ENCODE data around the gene SS18L1.

Gene SS18L1

DNA sequence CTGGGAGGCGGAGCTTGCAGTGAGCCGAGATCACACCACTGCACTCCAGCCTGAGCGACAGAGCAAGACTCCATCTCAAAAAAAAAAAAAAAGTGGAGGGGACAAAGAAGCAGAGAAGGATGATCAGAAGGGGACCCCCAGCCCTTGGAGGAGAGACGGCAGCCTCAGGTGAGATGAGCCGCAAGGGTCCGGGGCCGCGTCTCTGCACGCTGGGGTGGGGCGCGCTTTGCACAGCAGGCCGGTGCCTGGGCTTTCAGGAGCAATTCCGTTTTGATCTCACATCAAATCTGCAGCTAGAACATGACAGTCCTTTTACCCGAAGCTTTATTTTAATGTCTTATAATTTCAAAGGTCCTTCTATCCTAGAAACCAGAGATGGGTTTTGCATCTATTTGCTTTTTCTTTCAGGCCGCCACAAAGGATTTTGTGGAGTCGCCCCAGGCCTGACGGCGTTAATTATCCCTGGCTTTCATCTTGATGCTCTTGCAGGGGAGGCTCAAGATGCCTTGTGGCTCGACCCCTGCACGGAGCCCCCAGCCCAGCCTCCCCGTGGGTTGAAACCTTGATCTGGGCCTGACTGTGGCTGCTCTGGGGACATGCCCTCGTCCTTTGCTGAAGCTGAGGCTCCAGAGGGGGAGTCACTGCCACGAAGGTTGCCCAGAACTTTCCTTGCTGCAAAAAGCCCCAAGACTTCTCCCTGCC is 59.3 kb downstream of the SS18L1 start:
- H3K27ac Mint-ChIP-seq: no peak overlapping the region
- peaks cover 10% of the 10 kb centered on the region for H3K4me1 Mint-ChIP-seq

DNA sequence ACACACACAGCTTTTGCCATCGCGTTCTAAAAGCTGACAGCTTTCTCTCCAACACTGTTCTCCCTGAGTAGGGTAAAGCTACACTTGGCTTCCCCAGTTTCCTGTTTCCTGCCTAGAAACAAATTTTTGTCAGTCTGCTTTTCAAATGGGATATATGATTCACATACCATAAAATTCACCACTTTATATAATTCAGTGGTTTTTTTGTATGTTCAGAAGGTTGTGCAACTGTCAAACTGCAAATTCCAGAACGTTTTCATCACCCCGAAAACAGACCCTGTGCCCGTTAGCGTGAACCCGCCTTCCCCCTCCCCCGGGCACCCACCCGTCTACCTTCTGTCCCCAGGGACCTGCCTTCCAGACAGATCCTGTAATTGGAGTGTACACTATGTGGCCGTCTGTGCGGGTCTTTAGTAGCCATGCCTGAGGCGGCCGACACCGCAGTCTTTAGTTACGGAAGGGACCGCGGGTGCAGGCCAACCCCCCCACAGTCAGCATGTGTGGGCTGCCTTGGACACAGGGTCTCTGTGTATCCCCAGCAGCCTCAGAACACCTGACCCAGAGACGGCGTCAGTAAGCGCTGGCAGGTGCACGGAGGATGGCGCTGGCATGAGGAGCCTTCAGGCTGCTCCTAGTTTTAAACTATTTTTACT is 59.9 kb downstream of the SS18L1 start:
- no peak for TF ChIP-seq CTCF (IDR thresholded peaks at IDR 0.05; ENCODE audit: unreplicated experiment in 3 of 3)
- Mint-ChIP-seq H3K4me3 (no peak overlapping the region), H3K4me1 (peaks cover 10% of the 10 kb centered on the region), H3K27me3 (ENCODE audit: low read depth) (peaks cover 1% of the 10 kb centered on the region), H3K36me3 (ENCODE audit: low read depth) (peaks cover 31% of the 10 kb centered on the region), H3K9me3 (no peaks in the 10 kb centered on the region), H3K27ac (no peak overlapping the region)

More for the DNA sequence above, 59.3 kb downstream of the SS18L1 start:
- Mint-ChIP-seq H3K4me3 (no peak overlapping the region), H3K36me3 (ENCODE audit: low read depth) (peaks cover 35% of the 10 kb centered on the region), H3K27me3 (ENCODE audit: low read depth) (no peaks in the 10 kb centered on the region), H3K9me3 (no peaks in the 10 kb centered on the region)
- TF ChIP-seq CTCF (IDR thresholded peaks at IDR 0.05; ENCODE audit: unreplicated experiment in 3 of 3): no peak

- Mint-ChIP-seq H3K36me3 (ENCODE audit: low read depth) (peaks cover 11% of the 10 kb centered on the region), H3K27me3 (ENCODE audit: low read depth) (peaks cover 11% of the 10 kb centered on the region), H3K4me1 (peaks cover 10% of the 10 kb centered on the region), H3K9me3 (no peaks in the 10 kb centered on the region), H3K4me3 (no peak overlapping the region), H3K27ac (no peak overlapping the region)
- no peak for TF ChIP-seq CTCF (IDR thresholded peaks at IDR 0.05; ENCODE audit: unreplicated experiment in 3 of 3)
These were observed 62.2 kb downstream of the SS18L1 start for GRCh38 chr20:62205618-62206387.

DNA sequence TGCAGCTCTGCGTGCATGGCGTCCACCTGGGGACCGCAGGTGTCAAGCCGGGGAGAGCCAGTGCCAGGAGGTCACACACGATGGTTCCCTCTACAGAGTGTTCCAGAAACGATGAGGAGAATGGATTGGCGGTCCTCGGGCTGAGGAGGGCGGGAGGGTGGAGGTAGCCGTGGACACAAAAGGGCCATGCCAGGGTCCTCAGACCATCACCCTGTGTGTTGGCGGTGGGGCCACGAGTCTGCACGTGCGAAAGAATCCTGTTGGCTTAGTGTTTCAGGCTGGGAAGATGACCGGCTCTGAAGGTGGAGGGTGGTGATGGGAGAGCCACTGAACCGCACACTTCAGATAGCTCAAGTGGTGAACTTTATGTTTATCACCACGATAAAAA is 62.8 kb downstream of the SS18L1 start:
- peaks cover 16% of the 10 kb centered on the region for H3K27me3 Mint-ChIP-seq (ENCODE audit: low read depth)
- no peak overlapping the region for H3K27ac Mint-ChIP-seq
- H3K9me3 Mint-ChIP-seq: no peaks in the 10 kb centered on the region
- peaks cover 10% of the 10 kb centered on the region for H3K4me1 Mint-ChIP-seq
- peaks cover 11% of the 10 kb centered on the region for H3K36me3 Mint-ChIP-seq (ENCODE audit: low read depth)
- no peak overlapping the region for H3K4me3 Mint-ChIP-seq
- no peak for TF ChIP-seq CTCF (IDR thresholded peaks at IDR 0.05; ENCODE audit: unreplicated experiment in 3 of 3)

DNA sequence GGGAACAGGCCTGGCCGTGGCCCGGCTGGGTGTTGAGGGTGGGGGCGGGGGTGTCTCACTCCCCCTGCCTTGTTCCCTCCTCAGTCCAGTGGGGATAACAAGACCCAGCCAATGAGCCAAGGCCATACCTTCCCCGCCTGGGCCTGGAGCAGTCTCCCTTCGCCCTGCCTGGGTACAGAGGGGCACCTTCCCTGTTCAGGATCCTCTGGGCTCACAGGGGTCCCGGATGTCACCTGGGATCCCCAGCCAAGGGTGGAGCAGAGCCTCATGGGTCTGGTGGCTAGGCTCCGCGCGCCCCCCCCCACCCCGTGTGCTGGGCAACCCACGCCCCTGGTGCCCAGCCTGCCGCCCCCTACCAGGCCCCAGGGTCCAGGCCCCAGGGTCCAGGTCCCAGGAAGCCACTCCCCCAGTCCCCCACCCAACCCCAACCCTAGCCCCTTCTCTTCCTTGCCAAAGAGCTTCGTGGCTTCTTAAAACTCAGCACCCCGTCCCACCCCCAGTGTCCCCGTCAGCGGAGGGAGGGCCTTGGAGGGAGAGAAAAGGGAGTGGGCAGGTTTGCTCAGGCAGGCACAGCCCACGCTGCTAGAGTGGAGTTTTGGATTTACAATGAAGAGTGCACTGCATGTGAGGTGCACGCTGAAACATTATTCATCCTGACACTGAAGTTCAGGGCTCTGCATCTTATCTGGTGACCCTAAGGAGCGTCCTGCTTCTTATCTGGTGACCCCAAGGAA is 64.7 kb downstream of the SS18L1 start:
- TF ChIP-seq CTCF (IDR thresholded peaks at IDR 0.05; ENCODE audit: unreplicated experiment in 3 of 3): no peak
- no peak overlapping the region for H3K4me3 Mint-ChIP-seq
- no peak overlapping the region for H3K27ac Mint-ChIP-seq
- H3K9me3 Mint-ChIP-seq: no peaks in the 10 kb centered on the region
- H3K36me3 Mint-ChIP-seq (ENCODE audit: low read depth): peaks cover 4% of the 10 kb centered on the region
- peaks cover 4% of the 10 kb centered on the region for H3K4me1 Mint-ChIP-seq
- H3K27me3 Mint-ChIP-seq (ENCODE audit: low read depth): peaks cover 19% of the 10 kb centered on the region
